MM.1S (cell line): ENCODE results near the gene CYBRD1.

Source experiments
- EZH2 ChIP-seq: fragments of 300-600 bp; sonication (generic); optimal IDR thresholded peaks from 2 replicates; pipeline ENCODE3; 2017; ENCODE audit warnings: low read depth, mild to moderate bottlenecking, antibody characterized with exemption, low read length, mixed read lengths
- EZH2phosphoT487 ChIP-seq: fragments of 300-600 bp; sonication (generic); IDR thresholded peaks from 2 replicates; pipeline ENCODE4 v1.6.1; 2018; ENCODE audit warnings: antibody characterized with exemption, low read length
- TF ChIP-seq, protein P1 (sequence below): fragments of 300-600 bp; sonication (generic); IDR thresholded peaks from 2 replicates; pipeline ENCODE4 v1.5.1; 2016; ENCODE audit warnings: antibody characterized with exemption, low read length, mixed read lengths

DNA sequence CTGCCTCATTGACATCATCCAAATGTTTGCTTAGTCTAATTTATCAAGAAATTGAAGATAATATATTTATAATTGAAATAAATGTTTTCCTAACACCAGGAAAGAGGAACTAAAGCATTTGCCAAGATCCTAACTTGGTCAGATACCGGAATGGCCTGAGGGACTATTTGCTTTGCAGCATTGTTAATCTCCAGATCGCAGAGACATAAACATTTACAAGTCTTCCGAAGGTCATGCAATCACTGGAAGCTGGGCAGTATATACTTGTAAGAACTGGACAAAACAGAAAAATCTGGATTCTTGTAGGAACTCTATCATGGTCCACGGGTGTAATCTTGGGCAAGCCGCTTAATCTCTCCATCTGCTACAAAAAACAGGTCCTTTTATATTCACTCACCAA is 42.2 kb downstream of the CYBRD1 start:
- TF ChIP-seq EZH2phosphoT487 (no peak), EZH2 (no peak)
- TF ChIP-seq, protein P1, sequence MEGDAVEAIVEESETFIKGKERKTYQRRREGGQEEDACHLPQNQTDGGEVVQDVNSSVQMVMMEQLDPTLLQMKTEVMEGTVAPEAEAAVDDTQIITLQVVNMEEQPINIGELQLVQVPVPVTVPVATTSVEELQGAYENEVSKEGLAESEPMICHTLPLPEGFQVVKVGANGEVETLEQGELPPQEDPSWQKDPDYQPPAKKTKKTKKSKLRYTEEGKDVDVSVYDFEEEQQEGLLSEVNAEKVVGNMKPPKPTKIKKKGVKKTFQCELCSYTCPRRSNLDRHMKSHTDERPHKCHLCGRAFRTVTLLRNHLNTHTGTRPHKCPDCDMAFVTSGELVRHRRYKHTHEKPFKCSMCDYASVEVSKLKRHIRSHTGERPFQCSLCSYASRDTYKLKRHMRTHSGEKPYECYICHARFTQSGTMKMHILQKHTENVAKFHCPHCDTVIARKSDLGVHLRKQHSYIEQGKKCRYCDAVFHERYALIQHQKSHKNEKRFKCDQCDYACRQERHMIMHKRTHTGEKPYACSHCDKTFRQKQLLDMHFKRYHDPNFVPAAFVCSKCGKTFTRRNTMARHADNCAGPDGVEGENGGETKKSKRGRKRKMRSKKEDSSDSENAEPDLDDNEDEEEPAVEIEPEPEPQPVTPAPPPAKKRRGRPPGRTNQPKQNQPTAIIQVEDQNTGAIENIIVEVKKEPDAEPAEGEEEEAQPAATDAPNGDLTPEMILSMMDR = no peak
